ENCODE measurements around the gene RHBDL2.

GRCh38 chr1:38915352-38915948 lies 26.2 kb downstream of the RHBDL2 start:
- TF ChIP-seq REST (IDR thresholded peaks at IDR 0.05; ENCODE audit: insufficient read depth in 1 of 2, low read depth in 2 of 2, low read length in 1 of 2) = no peak
- TF ChIP-seq, protein P1, sequence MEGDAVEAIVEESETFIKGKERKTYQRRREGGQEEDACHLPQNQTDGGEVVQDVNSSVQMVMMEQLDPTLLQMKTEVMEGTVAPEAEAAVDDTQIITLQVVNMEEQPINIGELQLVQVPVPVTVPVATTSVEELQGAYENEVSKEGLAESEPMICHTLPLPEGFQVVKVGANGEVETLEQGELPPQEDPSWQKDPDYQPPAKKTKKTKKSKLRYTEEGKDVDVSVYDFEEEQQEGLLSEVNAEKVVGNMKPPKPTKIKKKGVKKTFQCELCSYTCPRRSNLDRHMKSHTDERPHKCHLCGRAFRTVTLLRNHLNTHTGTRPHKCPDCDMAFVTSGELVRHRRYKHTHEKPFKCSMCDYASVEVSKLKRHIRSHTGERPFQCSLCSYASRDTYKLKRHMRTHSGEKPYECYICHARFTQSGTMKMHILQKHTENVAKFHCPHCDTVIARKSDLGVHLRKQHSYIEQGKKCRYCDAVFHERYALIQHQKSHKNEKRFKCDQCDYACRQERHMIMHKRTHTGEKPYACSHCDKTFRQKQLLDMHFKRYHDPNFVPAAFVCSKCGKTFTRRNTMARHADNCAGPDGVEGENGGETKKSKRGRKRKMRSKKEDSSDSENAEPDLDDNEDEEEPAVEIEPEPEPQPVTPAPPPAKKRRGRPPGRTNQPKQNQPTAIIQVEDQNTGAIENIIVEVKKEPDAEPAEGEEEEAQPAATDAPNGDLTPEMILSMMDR (IDR thresholded peaks at IDR 0.05) = no peak
